ENCODE results near the gene IL17RB. TPM values are rescaled to one million over a fixed set of nuclear protein-coding genes. Genes with fewer than 3 reads are reported as not detected.

Gene IL17RB
- total and polyA plus RNA-seq, 11 donors, result 0.09 to 1.5 (median 0.61) TPM; not detected in 1

GRCh38 chr3:53843195-53844177, 2.9 kb upstream of the IL17RB start:
- ATAC-seq (no peak), DNase-seq (no peak)
- H3K4me1 ChIP-seq, result peaks cover 0 to 18% (median 5%) of the 10 kb centered on the region in 12 donors
- no peaks in the 10 kb centered on the region for H3K9me3 ChIP-seq
- TF ChIP-seq POLR2A (IDR thresholded peaks at IDR 0.05), result no peak
- TF ChIP-seq CTCF (IDR thresholded peaks at IDR 0.05), result no peak
- no peaks in the 10 kb centered on the region for H3K36me3 ChIP-seq
- WGBS, 4 donors, result 78 to 82% (median 80%) methylated on average over 10 of the region's 10 CpGs
- peaks cover 0 to 27% (median 10%) of the 10 kb centered on the region in 9 donors for H3K27me3 ChIP-seq
- intact Hi-C loops (cut with DNase I), result no loop called here
- no peak overlapping the region for H3K4me3 ChIP-seq
- H3K27ac ChIP-seq, result peak overlapping the region in 1 of 12 donors; percentile 16

- DNase-seq (no peak), ATAC-seq (no peak)
- Histone ChIP-seq H3K4me3 (no peak overlapping the region), H3K27me3 (peaks cover 0 to 27% (median 10%) of the 10 kb centered on the region in 9 donors), H3K9me3 (no peaks in the 10 kb centered on the region), H3K4me1 (peaks cover 0 to 18% (median 5%) of the 10 kb centered on the region in 12 donors), H3K36me3 (no peaks in the 10 kb centered on the region), H3K27ac (no peak overlapping the region)
- intact Hi-C loops (cut with DNase I), result no loop called here
- WGBS, 4 donors, result 92 to 96% (median 93%) methylated on average over 9 of the region's 9 CpGs
- no peak for TF ChIP-seq POLR2A (IDR thresholded peaks at IDR 0.05)
- TF ChIP-seq CTCF (IDR thresholded peaks at IDR 0.05), result no peak
Measured at GRCh38 chr3:53844262-53845102, 1.9 kb upstream of the IL17RB start.

GRCh38 chr3:53845103-53845880, 1.1 kb upstream of the IL17RB start:
- WGBS, 4 donors, result 13 to 83% (median 17%) methylated on average over 4 to 25 of the region's 25 CpGs
- peaks cover 0 to 27% (median 10%) of the 10 kb centered on the region in 9 donors for H3K27me3 ChIP-seq
- ATAC-seq (peak in 3 of 4 donors; percentile 63 to 64 (median 64)), DNase-seq (peak in 4 of 5 donors; percentile 37 to 67 (median 48))
- peak overlapping the region; percentile 50 to 77 (median 64) for H3K4me3 ChIP-seq
- peak in 7 of 12 donors; percentile 6 to 42 (median 24) for TF ChIP-seq CTCF (IDR thresholded peaks at IDR 0.05)
- TF ChIP-seq POLR2A (IDR thresholded peaks at IDR 0.05), result no peak
- H3K27ac ChIP-seq, result peak overlapping the region in 8 of 12 donors; percentile 15 to 75 (median 56)
- H3K36me3 ChIP-seq, result no peaks in the 10 kb centered on the region
- H3K9me3 ChIP-seq, result no peaks in the 10 kb centered on the region
- intact Hi-C loops (cut with DNase I), result no loop called here
- H3K4me1 ChIP-seq, result peaks cover 0 to 18% (median 5%) of the 10 kb centered on the region in 12 donors
